CD4-positive, CD25-positive, alpha-beta regulatory T cell (primary cell): ENCODE measurements around the gene SLC27A3. TPM values are rescaled to one million over a fixed set of nuclear protein-coding genes. Genes with fewer than 3 reads are reported as not detected.

Source experiments
- ATAC-seq, 2 donors: fragments of 150-1000 bp; cut with Tn5 transposase; one replicate each; pipeline ENCODE4 v1.10.0; 2021; ENCODE audit warnings: low read depth in 2 of 2, moderate number of reproducible peaks in 2 of 2, moderate library complexity in 1 of 2
- DNase-seq, 3 donors: peaks; one replicate each; pipeline versions ENCODE4 v3.0.0 to v3.0.0-alpha.2; 2012 to 2022; ENCODE audit warnings: mixed read lengths in 1 of 3
- H3K27ac ChIP-seq: one replicate; pipeline ENCODE4 v1.7.0; 2013; ENCODE audit warnings: mild to moderate bottlenecking, low read length; ENCODE audit not compliant: insufficient read depth, poor library complexity, severe bottlenecking
- H3K27me3 ChIP-seq: one replicate; pipeline ENCODE4 v1.7.0; 2013; ENCODE audit warnings: low read length; ENCODE audit not compliant: control insufficient read depth, insufficient read depth
- H3K36me3 ChIP-seq: one replicate; pipeline ENCODE4 v1.7.0; 2013; ENCODE audit warnings: mild to moderate bottlenecking, low read length, moderate library complexity; ENCODE audit not compliant: control insufficient read depth, insufficient read depth
- H3K4me1 ChIP-seq: 2 replicates; pipeline ENCODE4 v1.7.0; 2013; ENCODE audit warnings: mild to moderate bottlenecking, low read length; ENCODE audit not compliant: insufficient read depth, control insufficient read depth, poor library complexity, severe bottlenecking
- H3K4me3 ChIP-seq: one replicate; pipeline ENCODE4 v1.7.0; 2013; ENCODE audit warnings: low read depth, mild to moderate bottlenecking, low read length, moderate library complexity
- H3K9me3 ChIP-seq, 2 experiments: 1 replicate in 1 of 2; 2 replicates in 1 of 2; pipeline ENCODE4 v1.7.0; 2013; ENCODE audit warnings: low read length in 2 of 2, mild to moderate bottlenecking in 1 of 2, moderate library complexity in 1 of 2; ENCODE audit not compliant: control insufficient read depth in 2 of 2
- H3K27ac Mint-ChIP-seq, 3 donors: one replicate each; pipeline ENCODE4 v1.8.0; 2020 to 2022; ENCODE audit warnings: mild to moderate bottlenecking in 3 of 3, mixed read lengths in 3 of 3, moderate library complexity in 2 of 3
- H3K27me3 Mint-ChIP-seq: one replicate; pipeline ENCODE4 v1.8.0; 2022; ENCODE audit warnings: mild to moderate bottlenecking, mixed read lengths
- H3K36me3 Mint-ChIP-seq: one replicate; pipeline ENCODE4 v1.8.0; 2020; ENCODE audit warnings: mixed read lengths
- H3K4me1 Mint-ChIP-seq, 4 donors: one replicate each; pipeline ENCODE4 v1.8.0; 2020 to 2022; ENCODE audit warnings: mixed read lengths in 4 of 4, mild to moderate bottlenecking in 1 of 4
- H3K4me3 Mint-ChIP-seq, 4 donors: one replicate each; pipeline ENCODE4 v1.8.0; 2020 to 2022; ENCODE audit warnings: mild to moderate bottlenecking in 4 of 4, mixed read lengths in 4 of 4, moderate library complexity in 3 of 4
- H3K9me3 Mint-ChIP-seq, 7 donors: one replicate each; pipeline ENCODE4 v1.8.0; 2020 to 2022; ENCODE audit warnings: mixed read lengths in 7 of 7, mild to moderate bottlenecking in 3 of 7, moderate library complexity in 2 of 7
- polyA plus RNA-seq, 4 donors: library from polyadenylated mRNA; unstranded; fragments of 300-500 nt; fragmentation: Illumina TruSeq; gene quantifications; one replicate each; pipeline ENCODE4 v1.2.3, GENCODE V29; 2021
- total RNA-seq: library from RNA; stranded (reverse); gene quantifications from one replicate; pipeline ENCODE4 v1.2.3, GENCODE V29; 2022

The SLC27A3 gene
- total and polyA plus RNA-seq, 5 donors from 2014 or later: 5.4 to 8.3 (median 6.2) TPM

DNA sequence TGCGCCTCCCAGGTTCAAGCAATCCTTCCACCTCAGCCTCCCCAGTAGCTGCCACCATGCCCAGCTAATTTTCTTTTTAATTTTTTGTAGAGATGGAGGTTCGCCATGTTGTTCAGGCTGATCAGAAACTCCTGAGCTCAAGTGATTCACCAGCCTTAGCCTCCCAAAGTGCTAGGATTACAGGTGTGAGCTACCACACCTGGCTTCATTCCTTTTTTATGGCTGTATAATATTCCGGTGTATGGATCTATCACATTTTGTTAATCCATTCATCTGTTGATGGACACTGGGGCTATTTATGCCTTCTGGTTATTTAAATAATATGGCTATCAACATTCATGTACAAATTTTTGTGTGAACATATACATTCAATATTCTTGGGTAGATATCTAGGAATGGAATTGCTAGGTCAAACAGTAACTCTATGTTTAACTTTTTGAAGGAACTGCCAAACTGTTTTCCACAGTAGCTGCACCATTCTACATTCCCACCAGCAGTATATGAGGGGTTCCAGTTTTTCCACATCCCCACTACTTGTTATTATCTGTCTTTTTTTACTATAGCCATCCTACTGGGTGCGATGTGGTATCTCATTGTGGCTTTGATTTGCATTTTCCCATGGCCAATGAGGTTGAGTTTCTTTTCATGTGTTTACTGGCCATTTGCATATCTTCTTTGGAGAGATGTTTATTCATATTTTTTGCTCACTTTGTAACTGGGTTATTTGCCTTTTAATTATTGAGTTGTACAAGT lies 11.0 kb downstream of the SLC27A3 start:
- H3K4me3 ChIP-seq: no peak overlapping the region
- ATAC-seq (no peak), DNase-seq (no peak)
- H3K4me3 Mint-ChIP-seq: no peak overlapping the region
- H3K4me1 Mint-ChIP-seq: peaks cover 4 to 23% (median 14%) of the 10 kb centered on the region in 4 donors
- no peaks in the 10 kb centered on the region for H3K36me3 ChIP-seq
- no peaks in the 10 kb centered on the region for H3K9me3 ChIP-seq
- peaks cover 15% of the 10 kb centered on the region for H3K4me1 ChIP-seq
- H3K27ac Mint-ChIP-seq: no peak overlapping the region
- H3K27ac ChIP-seq: no peak overlapping the region
- peaks cover 10% of the 10 kb centered on the region for H3K27me3 Mint-ChIP-seq
- H3K36me3 Mint-ChIP-seq: no peaks in the 10 kb centered on the region
- no peaks in the 10 kb centered on the region for H3K27me3 ChIP-seq
- no peaks in the 10 kb centered on the region for H3K9me3 Mint-ChIP-seq

DNA sequence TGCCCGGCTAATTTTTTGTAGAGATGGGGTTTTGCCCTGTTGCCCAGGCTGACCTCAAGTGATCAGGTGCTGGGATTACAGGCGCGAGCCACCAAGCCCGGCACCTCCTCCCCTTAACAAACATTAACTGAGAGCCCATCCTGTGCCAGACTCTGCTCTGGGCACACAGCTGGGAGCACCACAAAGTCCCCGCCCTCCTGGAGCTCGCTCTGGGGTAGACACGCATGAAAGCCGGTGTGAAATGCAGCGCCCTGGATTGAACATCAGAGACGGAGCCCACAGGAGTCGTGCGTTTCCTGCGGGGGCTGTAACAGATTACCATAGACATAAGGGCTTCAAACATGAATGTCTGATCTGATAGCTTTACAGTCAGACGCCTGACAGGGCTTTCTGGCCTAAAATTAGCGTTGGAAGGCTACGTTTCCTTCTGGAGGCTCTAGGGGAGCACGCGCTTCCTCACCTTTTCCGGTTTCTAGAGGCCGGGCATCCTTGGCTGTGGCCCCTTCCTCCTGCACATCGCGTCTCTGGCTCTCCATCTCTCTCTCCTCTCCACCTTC lies 14.3 kb downstream of the SLC27A3 start:
- peaks cover 10% of the 10 kb centered on the region for H3K27me3 Mint-ChIP-seq
- H3K4me1 ChIP-seq: peaks cover 3% of the 10 kb centered on the region
- no peaks in the 10 kb centered on the region for H3K36me3 ChIP-seq
- H3K27ac ChIP-seq: no peak overlapping the region
- no peak overlapping the region for H3K27ac Mint-ChIP-seq
- peak overlapping the region in 2 of 4 donors; percentile 57 to 68 for H3K4me3 Mint-ChIP-seq
- H3K9me3 ChIP-seq: no peaks in the 10 kb centered on the region
- ATAC-seq (no peak), DNase-seq (peak in 1 of 3 donors; percentile 16)
- H3K27me3 ChIP-seq: no peaks in the 10 kb centered on the region
- no peak overlapping the region for H3K4me3 ChIP-seq
- no peaks in the 10 kb centered on the region for H3K9me3 Mint-ChIP-seq
- no peaks in the 10 kb centered on the region for H3K36me3 Mint-ChIP-seq
- H3K4me1 Mint-ChIP-seq: peaks cover 2 to 13% (median 9%) of the 10 kb centered on the region in 4 donors

DNA sequence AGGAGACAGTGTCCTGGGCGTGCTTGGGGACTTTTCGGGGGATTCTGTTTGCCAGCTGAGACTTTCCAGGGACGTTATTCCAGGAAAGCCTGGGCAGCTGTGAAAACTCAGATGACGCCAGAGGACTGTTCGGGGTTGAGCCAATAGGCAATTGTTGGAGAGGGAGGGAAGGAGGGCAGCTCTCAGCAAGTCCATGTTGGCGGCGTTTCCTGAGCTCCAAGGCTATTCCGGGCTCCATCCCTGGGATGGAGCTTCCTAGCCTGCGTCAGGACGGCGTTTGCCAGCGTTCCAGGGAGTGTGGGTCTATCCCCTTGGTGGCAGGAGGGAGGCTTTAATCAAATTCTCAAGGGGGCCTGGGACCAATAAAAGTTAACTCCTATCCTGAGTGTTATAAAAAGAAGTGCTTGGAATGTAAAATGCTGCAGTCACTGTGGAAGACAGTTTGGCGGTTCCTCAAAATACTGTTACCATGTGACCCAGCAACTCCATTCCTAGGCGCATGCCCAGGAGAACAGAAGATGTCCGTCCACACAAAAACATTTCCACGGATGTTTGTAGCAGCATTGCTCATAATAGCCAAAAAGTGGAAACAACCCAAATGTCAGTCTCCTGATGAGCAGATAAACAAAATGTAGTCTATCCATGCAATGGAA lies 15.2 kb downstream of the SLC27A3 start:
- Histone ChIP-seq H3K36me3 (no peaks in the 10 kb centered on the region), H3K27ac (no peak overlapping the region), H3K4me3 (no peak overlapping the region), H3K9me3 (no peaks in the 10 kb centered on the region), H3K4me1 (peaks cover 3% of the 10 kb centered on the region), H3K27me3 (no peaks in the 10 kb centered on the region)
- no peak for ATAC-seq
- no peaks in the 10 kb centered on the region for H3K36me3 Mint-ChIP-seq
- H3K27ac Mint-ChIP-seq: peak overlapping the region in 1 of 3 donors; percentile 66
- no peak for DNase-seq
- H3K4me1 Mint-ChIP-seq: peaks cover 2 to 11% (median 7%) of the 10 kb centered on the region in 4 donors
- H3K27me3 Mint-ChIP-seq: peaks cover 10% of the 10 kb centered on the region
- no peaks in the 10 kb centered on the region for H3K9me3 Mint-ChIP-seq
- H3K4me3 Mint-ChIP-seq: no peak overlapping the region

DNA sequence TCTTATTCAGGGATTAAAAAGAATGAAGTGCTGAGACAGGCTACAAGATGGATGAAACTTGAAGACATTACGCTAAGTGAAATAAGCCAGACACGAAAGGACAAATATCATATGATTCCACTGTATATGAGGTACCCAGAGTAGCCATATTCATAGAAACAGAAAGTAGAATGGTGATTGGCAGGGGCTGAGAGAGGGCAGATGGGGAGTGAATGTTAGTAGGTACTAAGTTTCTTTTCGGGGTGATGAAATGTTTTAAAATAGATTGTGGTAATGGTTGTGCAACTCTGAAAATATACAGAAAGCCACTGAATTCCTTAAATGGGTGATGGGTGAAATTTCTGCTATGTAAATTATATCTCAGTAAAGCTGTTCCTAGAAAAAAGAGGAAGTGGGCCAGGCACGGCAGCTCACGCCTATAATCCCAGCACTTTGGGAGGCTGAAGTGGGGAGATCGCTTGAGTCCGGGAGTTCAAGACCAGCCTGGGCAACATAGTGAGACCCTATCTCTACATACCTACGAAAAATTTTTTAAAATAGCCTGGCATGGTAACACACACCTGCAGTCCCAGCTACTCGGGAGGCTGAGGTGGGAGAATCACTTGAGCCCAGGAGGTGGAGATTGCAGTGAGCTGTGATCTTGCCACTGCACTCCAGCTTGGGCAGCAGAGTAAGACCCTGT lies 15.9 kb downstream of the SLC27A3 start:
- peak overlapping the region in 2 of 3 donors; percentile 1 to 66 for H3K27ac Mint-ChIP-seq
- peaks cover 10% of the 10 kb centered on the region for H3K27me3 Mint-ChIP-seq
- H3K36me3 Mint-ChIP-seq: no peaks in the 10 kb centered on the region
- H3K4me1 Mint-ChIP-seq: peaks cover 2 to 11% (median 7%) of the 10 kb centered on the region in 4 donors
- Histone ChIP-seq H3K36me3 (no peaks in the 10 kb centered on the region), H3K4me1 (peaks cover 3% of the 10 kb centered on the region), H3K9me3 (no peaks in the 10 kb centered on the region), H3K4me3 (no peak overlapping the region), H3K27me3 (no peaks in the 10 kb centered on the region), H3K27ac (no peak overlapping the region)
- H3K9me3 Mint-ChIP-seq: no peaks in the 10 kb centered on the region
- ATAC-seq (peak; percentile 55 to 68), DNase-seq (peak in 1 of 3 donors; percentile 59)
- H3K4me3 Mint-ChIP-seq: no peak overlapping the region

DNA sequence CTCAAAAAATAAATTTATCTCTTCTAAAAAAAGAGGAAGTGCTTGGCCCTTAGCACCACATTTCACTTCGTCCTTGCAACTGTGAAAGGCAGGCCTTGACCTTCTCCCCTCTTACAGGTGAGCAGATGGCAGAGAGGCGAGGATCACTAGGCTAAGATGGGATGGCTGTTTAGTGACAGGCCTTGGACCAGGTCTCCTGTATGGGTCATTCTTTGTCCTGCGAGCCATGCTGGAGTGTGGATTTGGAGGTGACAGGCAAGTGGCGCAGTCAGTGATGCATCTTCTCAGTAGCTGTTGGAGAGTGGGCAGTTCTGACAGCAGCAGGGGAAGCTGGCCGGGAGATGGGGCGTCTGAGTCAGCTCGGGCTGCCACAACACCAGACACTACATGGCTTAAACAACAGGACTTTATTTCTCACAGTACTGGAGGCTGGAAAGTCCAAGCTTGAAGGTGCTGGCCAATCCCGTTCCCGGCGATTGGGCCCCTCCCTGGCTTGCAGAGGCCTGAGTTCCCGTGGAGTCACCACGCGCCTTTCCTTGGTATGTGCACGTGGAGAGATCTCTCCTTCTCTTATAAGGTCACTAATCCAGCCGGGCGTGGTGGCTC lies 16.5 kb downstream of the SLC27A3 start:
- no peak for DNase-seq
- no peak overlapping the region for H3K27ac ChIP-seq
- H3K36me3 Mint-ChIP-seq: no peaks in the 10 kb centered on the region
- H3K9me3 ChIP-seq: no peaks in the 10 kb centered on the region
- H3K4me3 ChIP-seq: no peak overlapping the region
- H3K36me3 ChIP-seq: no peaks in the 10 kb centered on the region
- no peaks in the 10 kb centered on the region for H3K27me3 ChIP-seq
- H3K9me3 Mint-ChIP-seq: no peaks in the 10 kb centered on the region
- H3K4me1 Mint-ChIP-seq: peaks cover 2 to 15% (median 7%) of the 10 kb centered on the region in 4 donors
- no peak for ATAC-seq
- peaks cover 10% of the 10 kb centered on the region for H3K27me3 Mint-ChIP-seq
- peak overlapping the region in 1 of 4 donors; percentile 61 for H3K4me3 Mint-ChIP-seq
- no peak overlapping the region for H3K27ac Mint-ChIP-seq
- H3K4me1 ChIP-seq: peaks cover 3% of the 10 kb centered on the region

DNA sequence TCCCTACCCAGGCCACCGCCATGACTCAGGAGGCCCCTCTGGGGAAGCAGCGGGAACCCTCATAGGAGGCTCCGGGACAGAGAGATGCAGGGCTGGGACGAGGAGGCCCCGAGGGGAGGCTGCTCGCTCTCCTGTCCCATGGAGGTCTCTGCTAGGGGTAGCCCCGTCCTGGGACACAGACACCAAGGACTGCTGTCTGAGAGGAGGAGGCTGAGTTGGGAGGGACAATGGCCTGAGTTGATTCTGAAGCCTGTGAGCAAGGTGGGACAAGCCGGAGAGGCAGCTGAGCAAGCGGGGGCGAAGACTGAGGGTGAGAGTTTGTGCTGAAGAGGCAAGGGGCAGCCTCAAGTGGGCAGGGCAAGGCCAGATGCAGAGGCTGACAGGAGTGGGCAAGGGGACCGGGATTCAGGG lies 17.4 kb downstream of the SLC27A3 start:
- Mint-ChIP-seq H3K27ac (no peak overlapping the region), H3K27me3 (peaks cover 10% of the 10 kb centered on the region), H3K4me1 (peaks cover 7 to 20% (median 9%) of the 10 kb centered on the region in 4 donors), H3K9me3 (no peaks in the 10 kb centered on the region), H3K36me3 (no peaks in the 10 kb centered on the region), H3K4me3 (no peak overlapping the region)
- Histone ChIP-seq H3K36me3 (no peaks in the 10 kb centered on the region), H3K27me3 (no peaks in the 10 kb centered on the region), H3K27ac (no peak overlapping the region), H3K4me1 (peaks cover 3% of the 10 kb centered on the region), H3K4me3 (no peak overlapping the region), H3K9me3 (no peaks in the 10 kb centered on the region)
- ATAC-seq (no peak), DNase-seq (no peak)

DNA sequence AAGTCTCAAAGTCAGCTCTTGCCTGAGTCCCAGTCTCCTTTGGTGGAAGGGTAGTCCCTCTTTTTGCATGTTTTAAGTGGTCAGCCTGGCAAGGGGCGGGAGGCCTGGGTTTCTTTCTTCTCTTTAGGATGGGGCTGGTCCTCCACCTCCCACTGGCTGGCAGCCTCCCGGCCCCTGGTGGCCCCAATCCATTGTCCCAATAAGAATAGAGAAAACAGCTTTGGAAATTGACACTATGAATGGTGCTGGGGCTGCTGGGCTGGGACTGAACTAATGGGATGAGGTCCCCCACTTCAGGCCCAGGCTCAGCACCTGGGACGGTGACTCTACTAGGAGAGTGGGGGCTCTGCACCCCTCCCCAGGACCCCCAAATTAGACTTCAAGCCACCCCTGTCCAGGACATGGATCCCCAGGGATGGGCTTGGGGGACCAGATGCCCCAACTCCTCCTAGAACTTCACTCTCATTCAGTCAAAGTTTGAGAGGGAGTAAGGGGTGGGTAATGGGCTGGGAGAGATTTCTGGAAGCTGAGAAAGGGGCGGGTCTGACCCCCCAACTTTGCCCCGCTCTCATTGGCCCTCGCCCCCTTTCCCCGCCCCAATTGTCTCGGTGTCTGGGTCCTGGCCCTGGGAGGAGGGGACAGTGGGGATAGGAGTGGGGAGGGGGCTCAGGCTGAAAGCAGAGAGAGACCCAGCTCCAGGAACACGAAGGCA lies 18.2 kb downstream of the SLC27A3 start:
- H3K4me3 Mint-ChIP-seq: no peak overlapping the region
- no peaks in the 10 kb centered on the region for H3K27me3 ChIP-seq
- no peak overlapping the region for H3K4me3 ChIP-seq
- no peaks in the 10 kb centered on the region for H3K9me3 Mint-ChIP-seq
- no peaks in the 10 kb centered on the region for H3K36me3 Mint-ChIP-seq
- H3K27ac Mint-ChIP-seq: no peak overlapping the region
- peaks cover 7 to 20% (median 9%) of the 10 kb centered on the region in 4 donors for H3K4me1 Mint-ChIP-seq
- DNase-seq (no peak), ATAC-seq (no peak)
- no peaks in the 10 kb centered on the region for H3K9me3 ChIP-seq
- H3K36me3 ChIP-seq: no peaks in the 10 kb centered on the region
- H3K27ac ChIP-seq: no peak overlapping the region
- H3K27me3 Mint-ChIP-seq: peaks cover 10% of the 10 kb centered on the region
- H3K4me1 ChIP-seq: peaks cover 3% of the 10 kb centered on the region
